Lung (tissue), 12 donors: Measurements from ENCODE around the gene VWA5B1. TPM values are rescaled to one million over a fixed set of nuclear protein-coding genes. Genes with fewer than 3 reads are reported as not detected.

Source experiments
- ATAC-seq: fragments of 200-7000 bp; cut with Tn5 transposase; one replicate; pipeline ENCODE4 v1.9.1; 2020; ENCODE audit warnings: moderate number of reproducible peaks; ENCODE audit not compliant: insufficient read depth, low FRiP score
- DNase-seq, 3 donors: peaks; one replicate each; pipeline ENCODE4 v3.0.0-alpha.2; 2013 to 2017
- H3K27ac ChIP-seq, 2 donors: one replicate each; pipeline ENCODE4 v1.5.1; 2013; ENCODE audit warnings: mild to moderate bottlenecking in 2 of 2, moderate library complexity in 2 of 2, control low read depth in 1 of 2, inconsistent platforms in 1 of 2, low read depth in 1 of 2, low read length in 1 of 2
- H3K27me3 ChIP-seq, 3 donors: one replicate each; pipeline ENCODE4 v1.5.1; 2013; ENCODE audit warnings: low read length in 2 of 3; ENCODE audit not compliant: control insufficient read depth in 3 of 3, insufficient read depth in 3 of 3
- H3K36me3 ChIP-seq, 4 donors: one replicate each; pipeline ENCODE4 v1.5.1; 2013; ENCODE audit warnings: low read length in 4 of 4, mild to moderate bottlenecking in 1 of 4, moderate library complexity in 1 of 4; ENCODE audit not compliant: control insufficient read depth in 4 of 4, insufficient read depth in 4 of 4
- H3K4me1 ChIP-seq, 5 donors: one replicate each; pipeline ENCODE4 v1.5.1; 2013; ENCODE audit warnings: low read length in 5 of 5, mild to moderate bottlenecking in 2 of 5, moderate library complexity in 1 of 5; ENCODE audit not compliant: control insufficient read depth in 5 of 5, insufficient read depth in 5 of 5
- H3K4me3 ChIP-seq: one replicate; pipeline ENCODE4 v1.5.1; 2013; ENCODE audit warnings: mild to moderate bottlenecking, control low read depth, moderate library complexity
- H3K9ac ChIP-seq, 2 donors: one replicate each; pipeline ENCODE4 v1.5.1; 2013; ENCODE audit warnings: low read length in 2 of 2, control low read depth in 1 of 2; ENCODE audit not compliant: insufficient read depth in 1 of 2
- H3K9me3 ChIP-seq, 4 donors: one replicate each; pipeline ENCODE4 v1.5.1; 2013; ENCODE audit warnings: low read length in 3 of 4, mild to moderate bottlenecking in 1 of 4, moderate library complexity in 1 of 4; ENCODE audit not compliant: control insufficient read depth in 4 of 4, insufficient read depth in 3 of 4
- CTCF ChIP-seq: IDR thresholded peaks from 2 replicates; pipeline ENCODE4 v1.5.1; 2012; ENCODE audit warnings: mild to moderate bottlenecking; ENCODE audit errors: control extremely low read depth, extremely low read depth
- WGBS, 2 donors: extraction: QIAGEN DNeasy Blood & Tissue Kit; methylation state at CpG; one replicate each; pipeline ENCODE4 v1.1.7; 2013; 5-methylcytosine and 5-hydroxymethylcytosine counted together
- polyA plus RNA-seq, 2 donors: library from polyadenylated mRNA; stranded (reverse); fragments of 200-250 nt; gene quantifications; one replicate each; pipeline ENCODE4 v1.2.1, GENCODE V29; 2013
- total RNA-seq, 2 donors: library from RNA; depleted of rRNA in 1 of 2; stranded (reverse); fragments of >200 nt in 1 of 2; gene quantifications; one replicate each; pipeline ENCODE4 v1.2.1, GENCODE V29; 2014 to 2021
- donor health status: control.
- donor health status: control.
- donor health status: Bipolar disorder and iron deficiency.
- donor health status: healthy.
- donor health status: DM: yes; HTN: yes; CAD: no.

VWA5B1 gene
- total and polyA plus RNA-seq, 4 donors: 0.02 to 0.40 (median 0.26) TPM

- no peak for TF ChIP-seq CTCF
- DNase-seq: no peak
- Histone ChIP-seq H3K27ac (no peak overlapping the region), H3K9me3 (peaks cover 0 to 2% (median 0%) of the 10 kb centered on the region in 4 donors), H3K4me3 (no peak overlapping the region), H3K27me3 (peaks cover 10 to 48% (median 10%) of the 10 kb centered on the region in 3 donors), H3K9ac (no peak overlapping the region), H3K4me1 (peaks cover 0 to 22% (median 0%) of the 10 kb centered on the region in 5 donors), H3K36me3 (no peaks in the 10 kb centered on the region)
- 54 to 62% methylated on average over 10 of the region's 10 CpGs for WGBS, 2 donors
- ATAC-seq: no peak
These were observed 77.0 kb downstream of the VWA5B1 start for GRCh38 chr1:20367626-20368025.

- no peak for TF ChIP-seq CTCF
- no peak overlapping the region for H3K9ac ChIP-seq
- no peak for ATAC-seq
- peaks cover 5 to 40% (median 10%) of the 10 kb centered on the region in 3 donors for H3K27me3 ChIP-seq
- H3K4me3 ChIP-seq: no peak overlapping the region
- no peak for DNase-seq
- peaks cover 0 to 2% (median 0%) of the 10 kb centered on the region in 4 donors for H3K9me3 ChIP-seq
- H3K36me3 ChIP-seq: no peaks in the 10 kb centered on the region
- H3K27ac ChIP-seq: no peak overlapping the region
- 85 to 87% methylated on average over 7 of the region's 7 CpGs for WGBS, 2 donors
- peaks cover 0 to 22% (median 0%) of the 10 kb centered on the region in 5 donors for H3K4me1 ChIP-seq
These were observed 78.3 kb downstream of the VWA5B1 start for GRCh38 chr1:20368866-20369470.

GRCh38 chr1:20370698-20371097, 80.0 kb downstream of the VWA5B1 start:
- Histone ChIP-seq H3K4me1 (peaks cover 0 to 14% (median 0%) of the 10 kb centered on the region in 5 donors), H3K27ac (no peak overlapping the region), H3K9ac (no peak overlapping the region), H3K9me3 (no peaks in the 10 kb centered on the region), H3K36me3 (no peaks in the 10 kb centered on the region), H3K4me3 (no peak overlapping the region), H3K27me3 (peaks cover 5 to 29% (median 6%) of the 10 kb centered on the region in 3 donors)
- DNase-seq (no peak), ATAC-seq (no peak)
- TF ChIP-seq CTCF: no peak
- 59 to 61% methylated on average over 8 of the region's 8 CpGs for WGBS, 2 donors
